ACC112 (cell line): Measurements from ENCODE around the gene SLC38A4.

Experiments used
- H2AFZ ChIP-seq: fragments of 200-600 bp; sonication (generic); one replicate; pipeline ENCODE4 v1.6.0; 2017; ENCODE audit warnings: antibody characterized with exemption, low read length; ENCODE audit not compliant: unreplicated experiment
- H3K27ac ChIP-seq: fragments of 200-600 bp; sonication (generic); 2 replicates; pipeline ENCODE4 v1.5.1; 2014; ENCODE audit warnings: low read depth, mild to moderate bottlenecking, antibody characterized with exemption, low read length, moderate library complexity
- H3K27me3 ChIP-seq: fragments of 200-600 bp; sonication (generic); 2 replicates; pipeline ENCODE4 v1.6.1; 2014; ENCODE audit warnings: mild to moderate bottlenecking, antibody characterized with exemption, low read length, moderate library complexity, mixed read lengths; ENCODE audit not compliant: insufficient read depth
- H3K36me3 ChIP-seq: fragments of 200-600 bp; sonication (generic); 2 replicates; pipeline ENCODE4 v1.6.1; 2016; ENCODE audit warnings: mild to moderate bottlenecking, antibody characterized with exemption, low read length, moderate library complexity, mixed read lengths; ENCODE audit not compliant: insufficient read depth
- H3K4me1 ChIP-seq: fragments of 200-600 bp; sonication (generic); one replicate; pipeline ENCODE4 v1.6.1; 2016; ENCODE audit warnings: low read length, mixed read lengths; ENCODE audit not compliant: insufficient read depth, unreplicated experiment, control insufficient read depth
- H3K4me3 ChIP-seq: fragments of 200-600 bp; sonication (generic); 2 replicates; pipeline ENCODE4 v1.5.1; 2014; ENCODE audit warnings: mild to moderate bottlenecking, low read depth, low read length
- H3K79me2 ChIP-seq: fragments of 200-600 bp; sonication (generic); one replicate; pipeline ENCODE4 v1.6.0; 2016; ENCODE audit warnings: low read length; ENCODE audit not compliant: control insufficient read depth, unreplicated experiment, insufficient read depth

Gene SLC38A4

DNA sequence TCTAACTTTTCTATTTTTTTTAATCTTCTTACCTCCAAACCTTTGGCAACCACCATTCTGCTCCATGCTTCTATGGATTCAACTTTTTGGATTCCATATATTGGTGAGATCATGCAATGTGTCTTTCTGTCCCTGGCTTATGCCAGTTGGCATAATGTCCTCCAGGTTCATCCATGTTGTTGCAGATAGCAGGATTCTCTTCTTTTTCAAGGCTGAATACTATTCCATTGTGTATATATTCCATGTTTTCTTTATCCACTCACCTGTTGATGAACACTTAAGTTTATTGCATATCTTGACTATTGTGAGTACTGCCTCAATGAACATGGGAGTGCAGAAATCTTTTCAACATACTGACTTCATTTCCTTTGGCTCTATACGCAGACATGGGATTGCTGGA is 21.2 kb upstream of the SLC38A4 start:
- no peak overlapping the region for H3K4me3 ChIP-seq
- H2AFZ ChIP-seq: no peak overlapping the region
- H3K27me3 ChIP-seq: no peaks in the 10 kb centered on the region
- no peak overlapping the region for H3K27ac ChIP-seq
- no peaks in the 10 kb centered on the region for H3K79me2 ChIP-seq
- H3K36me3 ChIP-seq: no peaks in the 10 kb centered on the region
- H3K4me1 ChIP-seq: no peaks in the 10 kb centered on the region

- H3K79me2 ChIP-seq: no peaks in the 10 kb centered on the region
- no peak overlapping the region for H3K27ac ChIP-seq
- H3K27me3 ChIP-seq: no peaks in the 10 kb centered on the region
- peaks cover 10% of the 10 kb centered on the region for H3K4me1 ChIP-seq
- no peaks in the 10 kb centered on the region for H3K36me3 ChIP-seq
- no peak overlapping the region for H3K4me3 ChIP-seq
- no peak overlapping the region for H2AFZ ChIP-seq
Observed at GRCh38 chr12:46843811-46844210, 18.0 kb upstream of the SLC38A4 start.

- no peaks in the 10 kb centered on the region for H3K27me3 ChIP-seq
- peaks cover 10% of the 10 kb centered on the region for H3K4me1 ChIP-seq
- H3K79me2 ChIP-seq: no peaks in the 10 kb centered on the region
- H2AFZ ChIP-seq: no peak overlapping the region
- H3K27ac ChIP-seq: no peak overlapping the region
- H3K4me3 ChIP-seq: no peak overlapping the region
- H3K36me3 ChIP-seq: no peaks in the 10 kb centered on the region
Observed at GRCh38 chr12:46841891-46842290, 16.1 kb upstream of the SLC38A4 start.

DNA sequence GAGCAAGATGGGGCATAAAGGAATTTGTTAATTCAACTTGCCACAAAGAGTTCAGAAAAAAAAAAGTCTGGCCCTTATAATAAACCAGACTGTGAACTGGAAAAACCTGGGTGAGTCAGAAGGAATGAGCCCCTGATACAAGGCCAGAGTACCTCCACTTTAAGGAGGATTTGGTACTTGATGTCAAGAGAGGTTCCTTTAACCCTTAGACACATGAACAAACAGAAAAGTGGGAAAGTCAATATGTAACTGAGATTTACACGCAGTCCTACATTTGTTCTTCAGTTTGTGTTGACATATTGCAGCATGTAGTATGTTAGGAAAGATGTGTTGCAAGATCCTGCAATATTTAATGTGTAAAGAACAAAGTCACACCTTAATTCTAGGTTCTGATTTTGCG is 14.2 kb upstream of the SLC38A4 start:
- H3K27me3 ChIP-seq: no peaks in the 10 kb centered on the region
- no peak overlapping the region for H2AFZ ChIP-seq
- peaks cover 10% of the 10 kb centered on the region for H3K4me1 ChIP-seq
- H3K79me2 ChIP-seq: no peaks in the 10 kb centered on the region
- H3K36me3 ChIP-seq: no peaks in the 10 kb centered on the region
- H3K27ac ChIP-seq: no peak overlapping the region
- H3K4me3 ChIP-seq: no peak overlapping the region

DNA sequence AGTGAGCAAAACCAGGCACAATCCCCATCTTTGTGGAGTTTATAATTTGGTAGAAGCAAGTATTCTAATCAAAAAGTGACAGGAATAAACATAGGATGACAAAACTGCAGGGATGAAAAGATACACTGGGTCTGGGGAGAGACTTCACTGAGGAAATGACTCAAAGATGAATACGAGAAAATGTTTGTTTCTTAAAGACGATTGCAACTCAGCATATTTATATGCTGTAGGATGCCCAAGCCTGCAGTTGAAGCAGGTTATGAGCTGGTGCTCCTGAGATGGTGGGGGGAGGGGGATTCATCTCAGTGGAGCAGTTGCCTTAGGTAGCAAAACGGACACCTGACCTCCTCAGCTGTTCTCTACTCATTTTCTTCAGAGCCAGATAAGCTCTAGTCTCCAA is 13.4 kb upstream of the SLC38A4 start:
- Histone ChIP-seq H3K4me1 (peaks cover 10% of the 10 kb centered on the region), H3K79me2 (no peaks in the 10 kb centered on the region), H3K27me3 (no peaks in the 10 kb centered on the region), H3K4me3 (no peak overlapping the region), H3K27ac (no peak overlapping the region), H3K36me3 (no peaks in the 10 kb centered on the region), H2AFZ (peak overlapping the region; percentile 12)

- H3K27ac ChIP-seq: no peak overlapping the region
Observed at GRCh38 chr12:46835785-46836184, 10.0 kb upstream of the SLC38A4 start.

DNA sequence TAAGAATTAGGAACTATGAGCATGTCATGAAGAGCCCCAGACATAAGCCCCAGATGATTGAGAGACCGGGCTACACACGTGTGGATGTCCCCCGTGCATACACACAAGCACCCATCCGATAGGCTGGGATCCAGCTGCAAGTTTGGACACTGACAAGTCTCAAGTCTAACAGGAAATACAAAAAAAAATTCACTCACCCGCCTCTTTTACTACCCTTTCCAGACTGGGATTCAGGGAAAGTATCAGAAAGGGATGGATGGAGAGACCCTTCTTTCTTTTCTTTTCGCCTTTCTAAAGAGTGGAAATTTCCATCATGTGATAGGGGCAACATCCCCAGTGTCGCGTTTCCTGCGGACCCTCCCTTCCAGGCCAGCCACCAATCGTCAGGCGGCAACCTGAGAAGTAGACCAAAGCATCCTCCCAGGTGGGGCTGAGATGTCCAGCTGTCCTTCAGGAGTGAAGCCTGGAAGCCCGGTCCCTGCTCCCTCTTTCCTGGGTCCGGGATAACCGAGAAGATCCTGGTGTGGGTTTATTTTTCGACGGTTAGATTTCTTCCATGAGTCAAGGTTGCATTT is 6.4 kb upstream of the SLC38A4 start:
- Histone ChIP-seq H3K27ac (no peak overlapping the region), H2AFZ (no peak overlapping the region), H3K79me2 (no peaks in the 10 kb centered on the region), H3K4me1 (peaks cover 3% of the 10 kb centered on the region), H3K4me3 (no peak overlapping the region; the same call in 1 of the 2 replicates), H3K27me3 (peaks cover 34% of the 10 kb centered on the region), H3K36me3 (no peaks in the 10 kb centered on the region)

More at GRCh38 chr12:46835785-46836184, 10.0 kb upstream of the SLC38A4 start:
- Histone ChIP-seq H3K79me2 (no peaks in the 10 kb centered on the region), H3K36me3 (no peaks in the 10 kb centered on the region), H3K4me1 (peaks cover 13% of the 10 kb centered on the region), H2AFZ (no peak overlapping the region), H3K4me3 (no peak overlapping the region), H3K27me3 (peaks cover 18% of the 10 kb centered on the region)

GRCh38 chr12:46831335-46832129 is 5.7 kb upstream of the SLC38A4 start:
- Histone ChIP-seq H3K27me3 (peaks cover 34% of the 10 kb centered on the region), H3K36me3 (no peaks in the 10 kb centered on the region), H3K79me2 (no peaks in the 10 kb centered on the region), H3K4me3 (peak overlapping the region; percentile 71), H2AFZ (peak overlapping the region; percentile 15), H3K27ac (no peak overlapping the region), H3K4me1 (peaks cover 3% of the 10 kb centered on the region)

GRCh38 chr12:46830731-46831334 is 5.0 kb upstream of the SLC38A4 start:
- Histone ChIP-seq H3K36me3 (no peaks in the 10 kb centered on the region), H3K4me1 (peaks cover 3% of the 10 kb centered on the region), H3K79me2 (no peaks in the 10 kb centered on the region), H3K4me3 (peak overlapping the region; percentile 71), H3K27ac (no peak overlapping the region), H2AFZ (no peak overlapping the region), H3K27me3 (peaks cover 34% of the 10 kb centered on the region)

DNA sequence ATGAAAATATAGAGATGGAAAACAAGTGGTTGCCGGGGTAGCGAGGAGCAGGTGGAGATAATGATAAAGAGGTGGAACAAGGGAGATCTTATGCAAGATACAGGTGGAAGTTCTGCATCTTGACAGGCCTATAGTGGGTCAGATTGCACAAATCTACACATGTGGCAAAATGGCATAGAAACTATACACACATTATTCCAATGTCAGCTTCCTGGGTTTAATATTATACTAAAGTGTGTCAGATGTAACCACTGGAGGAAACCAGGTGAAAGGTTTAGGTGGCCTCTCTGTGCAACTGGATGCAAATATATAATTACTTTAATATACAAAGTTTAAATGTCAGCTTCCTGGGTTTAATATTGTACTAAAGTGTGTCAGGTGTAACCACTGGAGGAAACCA is 1.1 kb downstream of the SLC38A4 start:
- Histone ChIP-seq H3K79me2 (no peaks in the 10 kb centered on the region), H3K27ac (no peak overlapping the region), H3K4me3 (no peak overlapping the region), H3K4me1 (no peaks in the 10 kb centered on the region), H3K27me3 (peaks cover 5% of the 10 kb centered on the region), H2AFZ (no peak overlapping the region), H3K36me3 (no peaks in the 10 kb centered on the region)

DNA sequence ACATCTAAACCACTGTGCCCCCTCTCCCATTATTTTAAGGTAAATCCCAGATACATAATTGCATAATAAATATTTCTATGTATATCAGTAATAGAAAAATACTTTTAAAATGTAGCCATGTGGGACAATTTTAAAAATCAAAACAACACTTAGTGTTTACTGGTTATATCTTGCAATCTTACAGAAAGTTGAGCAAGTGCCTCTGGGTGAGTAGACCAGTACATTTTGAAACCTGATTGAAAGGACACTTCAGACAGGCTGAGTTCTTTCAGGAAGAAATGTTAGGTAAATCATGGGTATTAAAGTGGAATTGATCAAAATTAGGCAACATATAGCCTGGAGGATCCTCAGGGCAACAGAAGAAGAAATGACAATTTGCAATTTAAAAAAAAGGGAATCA is 7.2 kb downstream of the SLC38A4 start:
- H3K4me1 ChIP-seq: no peaks in the 10 kb centered on the region
- no peaks in the 10 kb centered on the region for H3K27me3 ChIP-seq
- no peak overlapping the region for H3K4me3 ChIP-seq
- H2AFZ ChIP-seq: no peak overlapping the region
- no peak overlapping the region for H3K27ac ChIP-seq
- no peaks in the 10 kb centered on the region for H3K79me2 ChIP-seq
- no peaks in the 10 kb centered on the region for H3K36me3 ChIP-seq
